T-helper 17 cell (primary cell): ENCODE results near the gene MYO5C. TPM values are rescaled to one million over a fixed set of nuclear protein-coding genes. Genes with fewer than 3 reads are reported as not detected.

Source experiments
- ATAC-seq: fragments of 150-1000 bp; cut with Tn5 transposase; 2 replicates; pipeline ENCODE4 v1.10.0; 2021; ENCODE audit warnings: mild to moderate bottlenecking, moderate library complexity
- DNase-seq, 3 donors: peaks; one replicate each; pipeline versions ENCODE4 v3.0.0 to v3.0.0-alpha.2; 2020 to 2021
- H3K9me3 ChIP-seq: one replicate; pipeline ENCODE4 v1.7.0; 2013; ENCODE audit warnings: low read length, mild to moderate bottlenecking; ENCODE audit not compliant: control insufficient read depth, poor library complexity, severe bottlenecking
- H3K27ac Mint-ChIP-seq: one replicate; pipeline ENCODE4 v1.8.0; 2022; ENCODE audit warnings: mild to moderate bottlenecking, moderate library complexity, mixed read lengths
- H3K27me3 Mint-ChIP-seq: one replicate; pipeline ENCODE4 v1.8.0; 2022; ENCODE audit warnings: mixed read lengths
- H3K36me3 Mint-ChIP-seq: one replicate; pipeline ENCODE4 v1.8.0; 2022; ENCODE audit warnings: low read depth, mixed read lengths
- H3K4me1 Mint-ChIP-seq: one replicate; pipeline ENCODE4 v1.8.0; 2022; ENCODE audit warnings: mild to moderate bottlenecking, mixed read lengths
- H3K4me3 Mint-ChIP-seq: one replicate; pipeline ENCODE4 v1.8.0; 2022; ENCODE audit warnings: mild to moderate bottlenecking, moderate library complexity, mixed read lengths
- total RNA-seq, 4 donors: library from RNA in 2 of 4; stranded (reverse) in 2 of 4; gene quantifications; one replicate each; pipeline ENCODE4 v1.2.3 and lab custom pipeline; 2022 to 2026

Gene MYO5C
- total RNA-seq, 2 donors from 2014 or later: 1.5 to 3.3 TPM

GRCh38 chr15:52329150-52329549 is 33.5 kb upstream of the MYO5C start:
- Mint-ChIP-seq H3K4me1 (peaks cover 12% of the 10 kb centered on the region), H3K4me3 (no peak overlapping the region), H3K36me3 (peaks cover 6% of the 10 kb centered on the region), H3K27me3 (no peaks in the 10 kb centered on the region), H3K27ac (peak overlapping the region; percentile 91)
- ATAC-seq (no peak), DNase-seq (no peak)
- no peaks in the 10 kb centered on the region for H3K9me3 ChIP-seq

- ATAC-seq (no peak), DNase-seq (no peak)
- H3K9me3 ChIP-seq: no peaks in the 10 kb centered on the region
- Mint-ChIP-seq H3K27me3 (no peaks in the 10 kb centered on the region), H3K4me3 (no peak overlapping the region), H3K36me3 (peaks cover 6% of the 10 kb centered on the region), H3K4me1 (peaks cover 12% of the 10 kb centered on the region), H3K27ac (peak overlapping the region; percentile 91)
These were observed 33.1 kb upstream of the MYO5C start for GRCh38 chr15:52328680-52329079.

DNA sequence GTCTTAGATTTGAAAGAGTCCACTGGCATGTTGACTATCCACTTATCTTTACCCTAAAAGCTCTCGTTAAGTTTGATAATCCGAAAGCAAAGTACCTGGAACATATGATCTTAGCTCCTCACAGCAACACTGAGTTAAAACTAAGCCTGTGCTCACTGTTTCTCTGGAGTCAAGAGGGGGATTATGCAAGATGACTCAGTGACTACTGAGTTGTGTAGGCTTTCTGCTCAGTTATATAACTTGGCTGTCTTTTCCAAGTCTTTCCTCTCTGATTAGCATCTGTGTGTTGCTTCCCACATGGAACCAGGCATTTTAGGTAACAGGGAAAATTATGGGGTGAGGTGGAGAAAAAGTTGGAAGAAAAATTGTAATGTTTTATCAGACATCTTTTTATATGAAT is 31.2 kb upstream of the MYO5C start:
- DNase-seq: no peak
- Mint-ChIP-seq H3K4me3 (no peak overlapping the region), H3K4me1 (peaks cover 6% of the 10 kb centered on the region), H3K27me3 (no peaks in the 10 kb centered on the region), H3K27ac (no peak overlapping the region), H3K36me3 (peaks cover 6% of the 10 kb centered on the region)
- H3K9me3 ChIP-seq: no peaks in the 10 kb centered on the region
- ATAC-seq: no peak

DNA sequence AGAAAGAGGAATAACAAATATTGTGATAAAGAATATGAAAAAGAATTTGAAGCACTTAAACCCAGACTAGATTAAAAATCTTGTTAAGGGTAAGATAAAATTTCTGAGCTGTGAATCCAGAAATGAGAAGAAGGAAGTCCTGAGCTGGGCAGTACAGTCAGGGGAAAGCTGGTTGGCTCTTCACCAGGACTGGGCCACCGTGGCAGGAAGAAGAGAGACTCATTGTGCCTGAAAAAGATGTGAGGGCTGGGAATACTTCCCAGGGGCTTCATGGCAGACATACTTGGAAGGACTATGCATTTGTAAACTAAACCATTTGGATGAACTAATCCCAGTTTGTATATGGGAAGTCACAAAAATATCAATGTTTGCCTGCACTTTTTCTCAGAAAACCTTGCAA is 28.5 kb upstream of the MYO5C start:
- H3K9me3 ChIP-seq: no peaks in the 10 kb centered on the region
- Mint-ChIP-seq H3K27me3 (no peaks in the 10 kb centered on the region), H3K4me3 (peak overlapping the region; percentile 45), H3K27ac (no peak overlapping the region), H3K4me1 (no peaks in the 10 kb centered on the region), H3K36me3 (peaks cover 15% of the 10 kb centered on the region)
- ATAC-seq: no peak
- no peak for DNase-seq

DNA sequence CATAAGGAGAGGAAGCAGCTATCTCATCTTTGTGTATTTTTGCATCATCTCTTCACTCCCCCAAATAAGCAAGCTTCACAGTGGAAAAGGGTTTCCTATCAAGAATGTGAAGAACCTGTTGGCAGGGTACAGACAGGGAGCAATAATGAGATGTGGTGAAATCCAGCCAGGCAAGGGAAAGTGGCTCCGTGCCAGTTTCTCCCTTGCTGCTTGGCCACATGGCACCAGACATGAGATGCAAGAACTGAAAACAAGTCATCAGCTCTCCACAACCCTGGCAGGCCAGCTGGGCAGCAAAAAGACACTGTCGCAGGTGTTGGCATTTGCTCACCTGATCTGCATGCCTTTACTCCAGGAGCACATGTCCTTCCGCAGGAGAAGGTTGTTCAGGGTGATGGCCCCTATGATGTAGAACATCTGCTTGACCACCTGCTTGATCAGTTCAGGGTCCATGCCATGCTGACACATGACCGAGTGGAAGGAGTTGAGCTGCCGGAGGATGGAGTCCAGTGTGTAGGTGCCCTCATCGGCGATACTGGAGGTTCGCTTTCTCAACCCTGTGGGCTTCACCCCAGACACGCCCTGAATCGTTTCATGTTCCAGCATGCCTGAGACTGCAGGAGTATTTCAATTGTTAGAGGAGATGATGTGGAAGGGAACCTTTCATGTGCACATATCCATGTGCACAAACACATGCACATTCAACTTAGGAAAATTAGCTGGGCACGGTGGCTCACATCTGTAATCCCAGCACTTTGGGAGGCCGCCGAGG is 23.3 kb upstream of the MYO5C start:
- peaks cover 14% of the 10 kb centered on the region for H3K36me3 Mint-ChIP-seq
- no peak overlapping the region for H3K4me3 Mint-ChIP-seq
- ATAC-seq (no peak), DNase-seq (no peak)
- no peak overlapping the region for H3K27ac Mint-ChIP-seq
- no peaks in the 10 kb centered on the region for H3K27me3 Mint-ChIP-seq
- H3K9me3 ChIP-seq: no peaks in the 10 kb centered on the region
- H3K4me1 Mint-ChIP-seq: peaks cover 2% of the 10 kb centered on the region

DNA sequence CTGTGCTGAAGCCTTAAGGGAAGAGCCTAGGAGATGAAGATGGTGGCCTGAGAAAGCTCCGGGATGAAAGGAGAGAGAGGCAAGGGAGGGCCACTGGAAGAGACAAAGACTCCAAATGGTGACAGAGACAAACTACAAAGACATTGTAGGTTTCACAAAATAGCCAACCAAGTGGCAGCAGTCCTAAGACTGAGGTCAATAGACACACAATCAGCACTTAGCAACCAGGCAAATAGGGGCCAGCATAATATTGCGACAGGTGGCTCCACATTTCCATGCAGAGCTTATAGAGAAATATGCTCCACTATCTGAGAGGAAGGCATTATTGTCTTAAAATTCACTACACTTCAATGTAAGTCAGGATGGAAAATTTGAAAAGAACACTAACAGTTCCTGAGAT is 22.1 kb upstream of the MYO5C start:
- H3K4me1 Mint-ChIP-seq: peaks cover 2% of the 10 kb centered on the region
- no peaks in the 10 kb centered on the region for H3K9me3 ChIP-seq
- no peak overlapping the region for H3K4me3 Mint-ChIP-seq
- H3K27ac Mint-ChIP-seq: peak overlapping the region; percentile 51
- peaks cover 19% of the 10 kb centered on the region for H3K36me3 Mint-ChIP-seq
- DNase-seq (no peak), ATAC-seq (no peak)
- no peaks in the 10 kb centered on the region for H3K27me3 Mint-ChIP-seq

- Mint-ChIP-seq H3K4me1 (peaks cover 2% of the 10 kb centered on the region), H3K36me3 (peaks cover 19% of the 10 kb centered on the region), H3K27ac (peak overlapping the region; percentile 51)
These were observed 21.4 kb upstream of the MYO5C start for GRCh38 chr15:52317022-52317421.

GRCh38 chr15:52309154-52309548 is 13.5 kb upstream of the MYO5C start:
- DNase-seq: no peak
- Mint-ChIP-seq H3K27ac (peak overlapping the region; percentile 24), H3K36me3 (peaks cover 15% of the 10 kb centered on the region), H3K4me3 (no peak overlapping the region), H3K27me3 (no peaks in the 10 kb centered on the region), H3K4me1 (peaks cover 6% of the 10 kb centered on the region)
- no peak for ATAC-seq
- no peaks in the 10 kb centered on the region for H3K9me3 ChIP-seq

More at GRCh38 chr15:52317022-52317421, 21.4 kb upstream of the MYO5C start:
- ATAC-seq: no peak
- DNase-seq: no peak
- Mint-ChIP-seq H3K4me3 (no peak overlapping the region), H3K27me3 (no peaks in the 10 kb centered on the region)
- no peaks in the 10 kb centered on the region for H3K9me3 ChIP-seq

GRCh38 chr15:52308446-52309153 is 13.0 kb upstream of the MYO5C start:
- Mint-ChIP-seq H3K4me1 (peaks cover 6% of the 10 kb centered on the region), H3K4me3 (no peak overlapping the region), H3K36me3 (peaks cover 14% of the 10 kb centered on the region), H3K27ac (peak overlapping the region; percentile 24), H3K27me3 (no peaks in the 10 kb centered on the region)
- no peak for ATAC-seq
- H3K9me3 ChIP-seq: no peaks in the 10 kb centered on the region
- DNase-seq: no peak

GRCh38 chr15:52307847-52308246 is 12.2 kb upstream of the MYO5C start:
- H3K27me3 Mint-ChIP-seq: no peaks in the 10 kb centered on the region
- DNase-seq (no peak), ATAC-seq (no peak)
- no peak overlapping the region for H3K4me3 Mint-ChIP-seq
- H3K36me3 Mint-ChIP-seq: peaks cover 9% of the 10 kb centered on the region
- H3K4me1 Mint-ChIP-seq: peaks cover 11% of the 10 kb centered on the region
- no peak overlapping the region for H3K27ac Mint-ChIP-seq
- no peaks in the 10 kb centered on the region for H3K9me3 ChIP-seq

DNA sequence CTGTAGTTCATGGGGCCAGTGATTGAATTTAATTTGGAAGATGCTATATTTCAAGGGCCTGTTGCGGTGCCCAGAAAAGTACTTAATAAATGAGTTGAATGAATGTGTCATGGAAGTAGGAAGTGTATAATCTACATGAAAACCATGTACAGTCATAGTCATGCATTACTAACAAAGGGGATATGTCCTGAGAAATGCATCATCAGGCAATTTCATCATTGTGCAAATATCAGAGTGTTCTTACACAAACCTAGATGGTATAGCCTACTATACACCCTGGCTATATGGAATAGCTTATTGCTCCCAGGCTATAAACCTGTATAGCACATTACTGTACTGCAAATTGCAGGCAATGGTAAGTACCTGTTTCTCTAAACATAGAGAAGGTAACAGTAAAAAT is 10.7 kb upstream of the MYO5C start:
- Mint-ChIP-seq H3K27ac (no peak overlapping the region), H3K4me3 (no peak overlapping the region), H3K36me3 (peaks cover 8% of the 10 kb centered on the region), H3K27me3 (no peaks in the 10 kb centered on the region), H3K4me1 (peaks cover 10% of the 10 kb centered on the region)
- no peaks in the 10 kb centered on the region for H3K9me3 ChIP-seq
- DNase-seq (no peak), ATAC-seq (no peak)

- H3K4me3 Mint-ChIP-seq: no peak overlapping the region
- peaks cover 6% of the 10 kb centered on the region for H3K36me3 Mint-ChIP-seq
- DNase-seq (no peak), ATAC-seq (no peak)
- no peaks in the 10 kb centered on the region for H3K9me3 ChIP-seq
- H3K27me3 Mint-ChIP-seq: no peaks in the 10 kb centered on the region
- peak overlapping the region; percentile 32 for H3K27ac Mint-ChIP-seq
- H3K4me1 Mint-ChIP-seq: peaks cover 6% of the 10 kb centered on the region
These were observed 7.6 kb upstream of the MYO5C start for GRCh38 chr15:52303093-52303772.

DNA sequence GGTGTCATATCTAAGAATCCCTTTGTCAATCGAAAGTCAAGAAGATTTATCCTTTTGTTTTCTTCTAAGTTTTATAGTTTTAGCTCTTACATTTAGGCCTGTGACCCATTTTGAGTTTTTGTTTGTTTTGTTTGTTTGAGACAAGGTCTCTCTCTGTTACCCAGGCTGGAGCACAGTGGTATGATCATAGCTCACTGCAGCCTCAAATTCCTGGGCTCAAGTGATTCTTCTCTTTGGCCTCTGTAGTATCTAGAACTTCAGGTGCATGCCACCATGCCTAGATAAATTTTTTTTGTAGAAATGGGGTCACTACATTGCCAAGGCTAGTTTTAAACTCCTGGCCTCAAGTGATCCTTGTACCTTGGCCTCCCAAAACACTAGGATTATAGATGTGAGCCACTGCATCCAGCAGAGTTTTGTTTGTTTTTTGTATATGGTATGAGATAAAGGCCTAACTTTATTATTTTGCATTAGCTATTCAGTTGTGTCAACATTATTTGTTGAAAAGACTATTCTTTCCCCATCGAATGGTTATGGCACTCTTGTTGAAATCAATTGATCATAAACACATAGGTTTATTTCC is 5.8 kb upstream of the MYO5C start:
- H3K4me1 Mint-ChIP-seq: peaks cover 6% of the 10 kb centered on the region
- H3K4me3 Mint-ChIP-seq: no peak overlapping the region
- no peak overlapping the region for H3K27ac Mint-ChIP-seq
- ATAC-seq: no peak
- no peaks in the 10 kb centered on the region for H3K9me3 ChIP-seq
- no peak for DNase-seq
- peaks cover 5% of the 10 kb centered on the region for H3K27me3 Mint-ChIP-seq
- peaks cover 6% of the 10 kb centered on the region for H3K36me3 Mint-ChIP-seq
